ENCODE measurements around the gene LLGL1.

GRCh38 chr17:18230288-18231141, 5.1 kb downstream of the LLGL1 start:
- TF ChIP-seq POLR2A (IDR thresholded peaks at IDR 0.05) (no peak), CTCF (IDR thresholded peaks at IDR 0.05) (no peak)
